ENCODE data around the gene MAPK14. TPM values are rescaled to one million over a fixed set of nuclear protein-coding genes. Genes with fewer than 3 reads are reported as not detected.

The MAPK14 gene
- total and polyA plus RNA-seq, 2 donors (not counting 3 experiments of a cell fraction or from before 2014, with no cell fraction given): 33.3 to 54.1 TPM

DNA sequence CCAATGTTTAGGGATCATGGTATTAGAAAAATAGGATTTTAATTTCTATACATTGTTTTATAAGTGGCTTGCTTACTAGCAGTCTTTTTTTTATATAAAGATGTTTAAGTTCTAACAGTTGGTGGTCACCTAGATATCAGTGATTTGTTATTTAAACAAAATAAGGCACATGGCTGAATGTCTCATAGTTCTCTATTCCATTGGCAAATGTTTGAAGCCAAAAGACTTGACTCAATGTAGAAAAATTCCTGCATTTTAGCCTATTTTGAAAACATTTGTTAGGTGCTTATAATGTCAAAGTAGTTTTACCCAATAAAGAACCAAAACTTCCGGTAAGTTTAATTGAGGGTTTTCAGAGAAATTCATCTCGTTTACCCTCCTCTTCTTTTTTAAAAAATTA, 26.8 kb downstream of the MAPK14 start:
- Histone ChIP-seq H3K4me3 (replicated peaks in 1 of 3; ENCODE audit: insufficient read depth in 1 of 3, low read depth in 1 of 3, low read length in 3 of 3) (no peak overlapping the region), H3K4me2 (ENCODE audit: insufficient read depth, low read length) (no peak overlapping the region), H4K20me1 (replicated peaks; ENCODE audit: control insufficient read depth, extremely low read depth, insufficient read depth, low read length) (peaks cover 6% of the 10 kb centered on the region), H3K9me1 (replicated peaks; ENCODE audit: control insufficient read depth, extremely low read depth, insufficient read depth, low read length) (no peaks in the 10 kb centered on the region), H3K9ac (replicated peaks; ENCODE audit: extremely low read depth, insufficient read depth, low read length) (no peak overlapping the region), H3K27ac (ENCODE audit: insufficient read depth, low read depth, low read length) (no peak overlapping the region), H3K79me2 (ENCODE audit: control insufficient read depth, insufficient read depth, low read length) (peaks cover 82% of the 10 kb centered on the region), H3K27me3 (ENCODE audit: control insufficient read depth in 2 of 2, insufficient read depth in 2 of 2, low read length in 2 of 2) (no peaks in the 10 kb centered on the region), H2AFZ (ENCODE audit: low read depth, low read length) (no peak overlapping the region), H3K4me1 (ENCODE audit: control insufficient read depth, extremely low read depth, insufficient read depth, low read length) (no peaks in the 10 kb centered on the region), H3K9me3 (replicated peaks; ENCODE audit: control insufficient read depth, insufficient read depth, low read length) (no peaks in the 10 kb centered on the region), H3K36me3 (ENCODE audit: control insufficient read depth in 2 of 2, extremely low read depth in 1 of 2, insufficient read depth in 2 of 2, low read length in 2 of 2) (peaks cover 0 to 5% of the 10 kb centered on the region in 2 experiments)
- POLR2A ChIA-PET: no interaction called here
- intact Hi-C loops (cut with micrococcal nuclease) (no loop called here), dilution Hi-C loops (cut with MboI; ENCODE audit: extremely low pct_ligation_motif_present, low sequenced_read_pairs) (no loop called here)
- FAIRE-seq: no peak
- TF ChIP-seq FOS (IDR thresholded peaks at IDR 0.05; ENCODE audit: borderline replicate concordance, insufficient read depth, low read length): no peak
- DNase-seq (ENCODE audit: low read depth, low spot score): no peak
- CTCF ChIA-PET: interaction anchor here (0.8 kb wide), 1 partner anchor 24 kb away, joined by 3 read pairs; no protein-coding TSS in a partner anchor
- no TSS peak for BruUV-seq (replicated peaks)

- intact Hi-C loops (cut with micrococcal nuclease) (no loop called here), dilution Hi-C loops (cut with MboI; ENCODE audit: extremely low pct_ligation_motif_present, low sequenced_read_pairs) (no loop called here)
- ChIA-PET POLR2A (no interaction called here), CTCF (interaction anchor here (1.1 kb wide), 1 partner anchor 36 kb away, joined by 3 read pairs; no protein-coding TSS in a partner anchor)
- Histone ChIP-seq H3K9me1 (replicated peaks; ENCODE audit: control insufficient read depth, extremely low read depth, insufficient read depth, low read length) (no peaks in the 10 kb centered on the region), H4K20me1 (replicated peaks; ENCODE audit: control insufficient read depth, extremely low read depth, insufficient read depth, low read length) (peaks cover 6% of the 10 kb centered on the region), H3K27me3 (ENCODE audit: control insufficient read depth in 2 of 2, insufficient read depth in 2 of 2, low read length in 2 of 2) (no peaks in the 10 kb centered on the region), H3K9ac (replicated peaks; ENCODE audit: extremely low read depth, insufficient read depth, low read length) (no peak overlapping the region), H3K4me2 (ENCODE audit: insufficient read depth, low read length) (no peak overlapping the region), H3K27ac (ENCODE audit: insufficient read depth, low read depth, low read length) (no peak overlapping the region), H2AFZ (ENCODE audit: low read depth, low read length) (no peak overlapping the region), H3K4me3 (replicated peaks in 1 of 3; ENCODE audit: insufficient read depth in 1 of 3, low read depth in 1 of 3, low read length in 3 of 3) (no peak overlapping the region), H3K4me1 (ENCODE audit: control insufficient read depth, extremely low read depth, insufficient read depth, low read length) (no peaks in the 10 kb centered on the region), H3K36me3 (ENCODE audit: control insufficient read depth in 2 of 2, extremely low read depth in 1 of 2, insufficient read depth in 2 of 2, low read length in 2 of 2) (peaks cover under 1 to 5% of the 10 kb centered on the region in 2 experiments), H3K79me2 (ENCODE audit: control insufficient read depth, insufficient read depth, low read length) (peaks cover 77% of the 10 kb centered on the region), H3K9me3 (replicated peaks; ENCODE audit: control insufficient read depth, insufficient read depth, low read length) (no peaks in the 10 kb centered on the region)
- BruUV-seq (replicated peaks): no TSS peak
- FAIRE-seq (no peak), DNase-seq (ENCODE audit: low read depth, low spot score) (no peak)
- no peak for TF ChIP-seq MYC (IDR thresholded peaks at IDR 0.05; ENCODE audit: low read depth, low read length)
- no peak for TF ChIP-seq POLR2A (IDR thresholded peaks at IDR 0.05; ENCODE audit: low read depth, low read length)
- no peak for TF ChIP-seq GATA2 (IDR thresholded peaks at IDR 0.05; ENCODE audit: insufficient read depth, insufficient read length, low read depth, low read length)
- TF ChIP-seq, protein P1, sequence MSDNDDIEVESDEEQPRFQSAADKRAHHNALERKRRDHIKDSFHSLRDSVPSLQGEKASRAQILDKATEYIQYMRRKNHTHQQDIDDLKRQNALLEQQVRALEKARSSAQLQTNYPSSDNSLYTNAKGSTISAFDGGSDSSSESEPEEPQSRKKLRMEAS (IDR thresholded peaks at IDR 0.05; ENCODE audit: insufficient read depth, insufficient read length): no peak
- TF ChIP-seq FOS (IDR thresholded peaks at IDR 0.05; ENCODE audit: borderline replicate concordance, insufficient read depth, low read length): no peak
- no peak for TF ChIP-seq POLR2AphosphoS5 (IDR thresholded peaks at IDR 0.05; ENCODE audit: insufficient read depth, low read depth, low read length)
- TF ChIP-seq JUN (IDR thresholded peaks at IDR 0.05; ENCODE audit: borderline replicate concordance, insufficient read depth, insufficient read length, low read depth): no peak
- no peak for TF ChIP-seq EZH2 (IDR thresholded peaks at IDR 0.05; ENCODE audit: borderline replicate concordance, low read depth, low read length, severe bottlenecking)
- TF ChIP-seq, protein P2, sequence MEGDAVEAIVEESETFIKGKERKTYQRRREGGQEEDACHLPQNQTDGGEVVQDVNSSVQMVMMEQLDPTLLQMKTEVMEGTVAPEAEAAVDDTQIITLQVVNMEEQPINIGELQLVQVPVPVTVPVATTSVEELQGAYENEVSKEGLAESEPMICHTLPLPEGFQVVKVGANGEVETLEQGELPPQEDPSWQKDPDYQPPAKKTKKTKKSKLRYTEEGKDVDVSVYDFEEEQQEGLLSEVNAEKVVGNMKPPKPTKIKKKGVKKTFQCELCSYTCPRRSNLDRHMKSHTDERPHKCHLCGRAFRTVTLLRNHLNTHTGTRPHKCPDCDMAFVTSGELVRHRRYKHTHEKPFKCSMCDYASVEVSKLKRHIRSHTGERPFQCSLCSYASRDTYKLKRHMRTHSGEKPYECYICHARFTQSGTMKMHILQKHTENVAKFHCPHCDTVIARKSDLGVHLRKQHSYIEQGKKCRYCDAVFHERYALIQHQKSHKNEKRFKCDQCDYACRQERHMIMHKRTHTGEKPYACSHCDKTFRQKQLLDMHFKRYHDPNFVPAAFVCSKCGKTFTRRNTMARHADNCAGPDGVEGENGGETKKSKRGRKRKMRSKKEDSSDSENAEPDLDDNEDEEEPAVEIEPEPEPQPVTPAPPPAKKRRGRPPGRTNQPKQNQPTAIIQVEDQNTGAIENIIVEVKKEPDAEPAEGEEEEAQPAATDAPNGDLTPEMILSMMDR (IDR thresholded peaks at IDR 0.05; ENCODE audit: extremely low read depth in 1 of 2, insufficient read depth in 1 of 2, low read depth in 1 of 2, low read length in 2 of 2): no peak
Observed at GRCh38 chr6:36054956-36055355, 27.3 kb downstream of the MAPK14 start.
